Endothelial cell (in vitro differentiated cells): ENCODE measurements around the gene THAP2. TPM values are rescaled to one million over a fixed set of nuclear protein-coding genes. Genes with fewer than 3 reads are reported as not detected.

Experiments used
- DNase-seq: peaks from one replicate; pipeline ENCODE4 v3.0.0; 2021; ENCODE audit warnings: low spot score
- H3K27ac Mint-ChIP-seq: one replicate; pipeline ENCODE4 v1.8.0; 2021; ENCODE audit warnings: mixed read lengths, inconsistent platforms; ENCODE audit not compliant: unreplicated experiment
- H3K27me3 Mint-ChIP-seq: one replicate; pipeline ENCODE4 v1.8.0; 2021; ENCODE audit warnings: mild to moderate bottlenecking, moderate library complexity, mixed read lengths, inconsistent platforms; ENCODE audit not compliant: unreplicated experiment
- H3K36me3 Mint-ChIP-seq: one replicate; pipeline ENCODE4 v1.8.0; 2021; ENCODE audit warnings: mild to moderate bottlenecking, low read depth, mixed read lengths, inconsistent platforms; ENCODE audit not compliant: unreplicated experiment
- H3K4me1 Mint-ChIP-seq: one replicate; pipeline ENCODE4 v1.8.0; 2021; ENCODE audit warnings: mild to moderate bottlenecking, mixed read lengths, inconsistent platforms; ENCODE audit not compliant: unreplicated experiment
- H3K4me3 Mint-ChIP-seq: one replicate; pipeline ENCODE4 v1.8.0; 2021; ENCODE audit warnings: mild to moderate bottlenecking, mixed read lengths, inconsistent platforms; ENCODE audit not compliant: unreplicated experiment
- H3K9me3 Mint-ChIP-seq: one replicate; pipeline ENCODE4 v1.8.0; 2021; ENCODE audit warnings: mixed read lengths, inconsistent platforms; ENCODE audit not compliant: unreplicated experiment
- CTCF ChIP-seq: fragments of 200-600 bp; sonication (generic); IDR thresholded peaks from one replicate; pipeline ENCODE4 v1.5.0; 2021; ENCODE audit warnings: antibody characterized with exemption; ENCODE audit not compliant: unreplicated experiment
- total RNA-seq: library from RNA; stranded (reverse); fragmentation: NEBNext Ultra II Directional; extraction: Animal tissue kit (Norgen Biotek cat#: 25700); gene quantifications from one replicate; pipeline ENCODE4 v1.2.1, GENCODE V29; 2021; ENCODE audit not compliant: unreplicated experiment

The THAP2 gene
- total RNA-seq, 1 donor from 2014 or later, result 4.2 TPM

- Mint-ChIP-seq H3K4me3 (no peak overlapping the region), H3K27ac (no peak overlapping the region), H3K27me3 (peaks cover 1% of the 10 kb centered on the region), H3K9me3 (no peaks in the 10 kb centered on the region), H3K4me1 (no peaks in the 10 kb centered on the region), H3K36me3 (peaks cover 33% of the 10 kb centered on the region)
- DNase-seq, result no peak
- TF ChIP-seq CTCF, result no peak
These were observed 22.7 kb upstream of the THAP2 start for GRCh38 chr12:71641390-71641789.

- Mint-ChIP-seq H3K27ac (no peak overlapping the region), H3K27me3 (peaks cover 1% of the 10 kb centered on the region), H3K9me3 (no peaks in the 10 kb centered on the region), H3K4me1 (no peaks in the 10 kb centered on the region), H3K36me3 (peaks cover 33% of the 10 kb centered on the region), H3K4me3 (no peak overlapping the region)
- DNase-seq, result no peak
- TF ChIP-seq CTCF, result no peak
These were observed 21.8 kb upstream of the THAP2 start for GRCh38 chr12:71642264-71642663.

GRCh38 chr12:71645268-71645667 is 18.8 kb upstream of the THAP2 start:
- no peaks in the 10 kb centered on the region for H3K9me3 Mint-ChIP-seq
- no peak overlapping the region for H3K4me3 Mint-ChIP-seq
- DNase-seq, result no peak
- H3K27me3 Mint-ChIP-seq, result no peaks in the 10 kb centered on the region
- no peaks in the 10 kb centered on the region for H3K4me1 Mint-ChIP-seq
- TF ChIP-seq CTCF, result no peak
- peaks cover 33% of the 10 kb centered on the region for H3K36me3 Mint-ChIP-seq
- H3K27ac Mint-ChIP-seq, result peak overlapping the region; percentile 16

GRCh38 chr12:71646512-71646911 is 17.6 kb upstream of the THAP2 start:
- no peak for TF ChIP-seq CTCF
- H3K9me3 Mint-ChIP-seq, result no peaks in the 10 kb centered on the region
- DNase-seq, result no peak
- H3K36me3 Mint-ChIP-seq, result peaks cover 30% of the 10 kb centered on the region
- H3K27me3 Mint-ChIP-seq, result no peaks in the 10 kb centered on the region
- no peak overlapping the region for H3K27ac Mint-ChIP-seq
- no peak overlapping the region for H3K4me3 Mint-ChIP-seq
- no peaks in the 10 kb centered on the region for H3K4me1 Mint-ChIP-seq

GRCh38 chr12:71648537-71648936 is 15.6 kb upstream of the THAP2 start:
- H3K9me3 Mint-ChIP-seq, result no peaks in the 10 kb centered on the region
- no peaks in the 10 kb centered on the region for H3K4me1 Mint-ChIP-seq
- no peak overlapping the region for H3K27ac Mint-ChIP-seq
- no peak for TF ChIP-seq CTCF
- H3K27me3 Mint-ChIP-seq, result no peaks in the 10 kb centered on the region
- no peak for DNase-seq
- H3K4me3 Mint-ChIP-seq, result no peak overlapping the region
- H3K36me3 Mint-ChIP-seq, result peaks cover 17% of the 10 kb centered on the region
